LNCaP clone FGC (cell line): Measurements from ENCODE around the gene IL1A.

Experiments
- DNase-seq: peaks from one replicate; pipeline ENCODE4 v3.0.0-alpha.2; 2011; ENCODE audit warnings: low read depth
- H3K4me3 ChIP-seq: 2 replicates; pipeline ENCODE4 v1.5.1; 2011; ENCODE audit warnings: mild to moderate bottlenecking, low read depth, low read length, control low read depth
- TF ChIP-seq, protein P1 (sequence below): IDR thresholded peaks from 2 replicates; pipeline ENCODE4 v1.5.1; 2012; ENCODE audit warnings: mild to moderate bottlenecking; ENCODE audit not compliant: control insufficient read depth, insufficient read depth; ENCODE audit errors: extremely low read depth

Gene IL1A

DNA sequence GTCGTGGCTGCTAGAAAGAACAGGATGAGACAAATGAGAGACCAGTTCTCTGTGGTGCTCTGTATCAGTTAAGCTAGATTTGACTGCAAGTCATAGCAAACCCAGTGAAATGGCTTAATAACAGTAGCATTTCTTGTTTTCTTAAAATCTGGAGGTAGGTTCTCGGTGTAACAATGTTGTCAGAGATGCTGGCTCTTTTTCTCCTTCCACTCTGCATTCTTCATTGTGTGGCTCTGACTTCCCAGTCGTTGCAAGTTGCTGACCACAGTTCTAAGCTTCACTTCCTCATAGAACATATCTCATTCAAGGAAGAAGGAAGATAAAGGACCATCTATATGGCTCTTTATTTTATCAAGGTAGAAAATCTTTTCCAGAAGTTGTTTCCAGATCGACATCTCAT, 12.0 kb downstream of the IL1A start:
- DNase-seq, result no peak
- TF ChIP-seq, protein P1, sequence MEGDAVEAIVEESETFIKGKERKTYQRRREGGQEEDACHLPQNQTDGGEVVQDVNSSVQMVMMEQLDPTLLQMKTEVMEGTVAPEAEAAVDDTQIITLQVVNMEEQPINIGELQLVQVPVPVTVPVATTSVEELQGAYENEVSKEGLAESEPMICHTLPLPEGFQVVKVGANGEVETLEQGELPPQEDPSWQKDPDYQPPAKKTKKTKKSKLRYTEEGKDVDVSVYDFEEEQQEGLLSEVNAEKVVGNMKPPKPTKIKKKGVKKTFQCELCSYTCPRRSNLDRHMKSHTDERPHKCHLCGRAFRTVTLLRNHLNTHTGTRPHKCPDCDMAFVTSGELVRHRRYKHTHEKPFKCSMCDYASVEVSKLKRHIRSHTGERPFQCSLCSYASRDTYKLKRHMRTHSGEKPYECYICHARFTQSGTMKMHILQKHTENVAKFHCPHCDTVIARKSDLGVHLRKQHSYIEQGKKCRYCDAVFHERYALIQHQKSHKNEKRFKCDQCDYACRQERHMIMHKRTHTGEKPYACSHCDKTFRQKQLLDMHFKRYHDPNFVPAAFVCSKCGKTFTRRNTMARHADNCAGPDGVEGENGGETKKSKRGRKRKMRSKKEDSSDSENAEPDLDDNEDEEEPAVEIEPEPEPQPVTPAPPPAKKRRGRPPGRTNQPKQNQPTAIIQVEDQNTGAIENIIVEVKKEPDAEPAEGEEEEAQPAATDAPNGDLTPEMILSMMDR, result no peak
- no peak overlapping the region for H3K4me3 ChIP-seq

DNA sequence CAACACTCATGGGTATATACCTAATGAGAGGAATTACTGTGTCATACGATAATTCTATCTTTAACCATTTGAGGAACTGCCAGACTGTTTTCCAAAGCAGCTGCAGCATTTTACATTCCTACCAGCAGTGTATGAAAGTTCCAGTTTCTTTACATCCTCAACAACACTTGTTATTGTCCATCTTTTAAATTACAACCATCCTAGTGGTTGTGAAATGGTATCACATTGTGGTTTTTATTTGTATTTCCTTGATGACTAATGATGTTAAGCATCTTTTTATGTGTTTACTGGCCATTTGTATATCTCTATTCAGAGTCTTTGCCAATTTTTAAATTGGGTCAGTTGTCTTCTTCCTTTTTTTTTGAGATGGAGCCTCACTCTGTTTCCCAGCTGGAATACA, 15.9 kb downstream of the IL1A start:
- DNase-seq, result no peak
- no peak overlapping the region for H3K4me3 ChIP-seq
- TF ChIP-seq, protein P1, result no peak

DNA sequence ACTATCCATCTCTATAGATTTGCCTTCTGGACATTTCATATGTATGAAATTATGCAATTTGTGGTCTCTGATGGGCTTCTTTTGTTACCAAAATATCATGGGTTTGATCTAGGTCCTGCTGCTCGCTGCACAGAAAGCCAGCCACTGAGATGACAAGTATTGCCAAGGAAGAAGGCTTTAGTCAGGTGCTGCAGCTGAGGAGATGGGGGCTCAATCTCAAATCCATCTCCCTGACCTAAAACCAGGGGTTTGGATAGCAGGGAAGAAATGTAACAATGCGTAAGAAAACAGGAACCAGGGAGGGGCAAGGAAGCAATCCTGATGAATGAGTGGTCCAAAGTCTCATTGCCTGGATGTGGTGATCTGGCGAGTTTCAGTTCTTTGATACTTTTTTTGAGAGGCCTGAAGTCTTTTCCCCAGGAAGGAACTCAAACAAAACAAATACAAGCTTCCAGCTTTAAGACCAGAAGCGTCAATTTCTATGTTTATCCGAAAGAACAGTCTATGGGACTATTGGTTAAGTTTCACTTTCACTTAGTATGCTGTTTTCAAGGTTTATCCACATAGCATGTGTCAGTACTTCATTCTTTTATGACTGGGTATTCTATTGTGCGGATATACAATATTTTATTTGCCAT, 16.5 kb downstream of the IL1A start:
- TF ChIP-seq, protein P1, result no peak

DNA sequence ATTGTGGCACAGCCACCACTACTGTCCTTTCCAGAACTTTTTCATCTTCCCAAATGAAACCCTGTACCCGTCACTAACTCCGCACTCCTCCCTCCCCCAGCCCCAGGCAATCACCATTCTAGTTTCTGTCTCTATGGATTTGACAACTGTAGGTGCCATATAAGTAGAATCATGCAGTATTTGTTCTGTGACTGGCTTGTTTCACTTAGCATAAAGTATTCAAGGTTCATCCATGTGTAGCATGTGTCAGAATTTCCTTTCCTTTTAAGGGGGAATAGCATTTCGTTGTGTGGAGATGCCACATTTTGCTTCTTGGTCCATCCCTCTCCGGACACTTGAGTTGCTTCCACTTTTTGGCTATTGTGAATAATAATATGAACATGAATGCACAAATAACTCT, 19.0 kb downstream of the IL1A start:
- H3K4me3 ChIP-seq, result peak overlapping the region; percentile 73
- DNase-seq, result no peak
- TF ChIP-seq, protein P1, result no peak

More for the DNA sequence above, 16.5 kb downstream of the IL1A start:
- DNase-seq, result no peak
- H3K4me3 ChIP-seq, result no peak overlapping the region

DNA sequence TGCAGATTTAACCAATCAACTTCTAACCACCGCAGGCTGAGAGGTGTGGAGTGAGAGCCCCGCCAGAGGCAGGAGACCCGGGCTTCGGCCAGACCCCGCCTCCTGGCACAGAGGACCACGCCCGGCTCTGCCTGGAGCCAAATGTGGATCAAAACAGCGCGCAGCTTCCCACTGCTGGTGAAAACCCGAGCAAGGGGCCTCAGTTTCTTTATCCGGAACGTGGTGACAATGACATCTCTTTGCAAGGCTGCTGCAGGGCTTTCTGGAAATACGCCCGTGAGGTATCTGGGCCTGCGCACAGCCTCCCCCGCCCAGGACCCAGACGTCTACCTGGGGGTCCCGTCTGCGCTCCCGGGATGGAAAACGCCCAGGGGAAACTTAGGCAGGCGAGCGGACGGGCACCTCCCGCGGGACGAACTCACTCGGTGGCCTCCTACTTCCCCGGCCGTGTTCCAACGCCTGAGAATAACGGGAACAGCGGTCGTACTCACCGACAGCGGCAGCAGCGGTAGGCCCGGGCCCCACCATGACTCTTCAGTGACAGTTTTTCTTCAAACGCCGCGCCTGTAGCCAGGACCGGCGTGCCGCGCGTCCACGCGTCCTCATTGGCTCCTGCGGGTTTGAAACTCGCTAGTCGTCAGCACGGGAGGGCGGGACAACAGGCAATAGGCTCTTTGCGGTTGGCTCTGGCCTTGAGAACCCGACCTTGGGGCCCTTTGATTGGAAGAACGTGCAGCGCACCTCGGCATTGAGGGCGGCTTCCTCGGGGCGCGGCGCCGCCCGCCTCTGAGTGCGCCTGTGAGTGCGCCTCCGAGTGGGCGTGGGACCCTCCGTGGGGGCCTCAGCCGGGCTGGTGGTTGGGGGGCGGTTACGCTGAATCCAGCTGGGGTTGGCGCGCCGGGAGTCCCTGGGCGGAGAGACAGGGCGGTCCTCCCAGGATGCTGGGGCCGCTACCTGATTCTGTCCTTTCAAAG, 19.9 kb downstream of the IL1A start, which contains the start of gene CKAP2L:
TSS of gene CKAP2L (minus strand) at position 539 of the 974 bp plus-strand sequence. CDS start at position 528, 11 bp downstream.
- H3K4me3 ChIP-seq, result peak within 1 kb of the TSS; percentile 73
- TF ChIP-seq, protein P1, result no peak
- peak; percentile 89 for DNase-seq

DNA sequence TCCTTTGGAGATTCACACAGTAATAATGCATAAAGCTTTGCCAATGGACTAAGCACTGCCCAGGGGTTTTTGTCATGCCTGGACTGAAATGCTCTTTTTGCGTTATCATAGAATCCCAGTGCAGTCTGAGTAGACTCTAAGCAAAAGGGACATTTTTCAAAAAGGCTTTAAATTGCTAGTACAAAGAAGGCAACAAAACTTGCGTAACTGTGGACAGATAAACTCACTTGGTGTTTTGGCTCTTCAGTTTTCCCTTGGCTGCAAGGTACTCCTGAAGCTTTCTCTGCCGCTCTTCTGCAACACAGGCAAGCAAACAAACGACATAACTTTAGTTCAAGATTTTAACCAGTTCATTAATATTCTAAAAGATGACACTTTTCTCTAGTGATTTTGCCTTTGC, 22.0 kb downstream of the IL1A start:
- no peak for DNase-seq

More for the DNA sequence above, 22.0 kb downstream of the IL1A start:
- TF ChIP-seq, protein P1, result no peak
- no peak overlapping the region for H3K4me3 ChIP-seq
